ENCODE results near the gene CHRNA4. TPM values are rescaled to one million over a fixed set of nuclear protein-coding genes. Genes with fewer than 3 reads are reported as not detected.

Gene CHRNA4
- total RNA-seq, 1 donor from 2014 or later, result not detected

DNA sequence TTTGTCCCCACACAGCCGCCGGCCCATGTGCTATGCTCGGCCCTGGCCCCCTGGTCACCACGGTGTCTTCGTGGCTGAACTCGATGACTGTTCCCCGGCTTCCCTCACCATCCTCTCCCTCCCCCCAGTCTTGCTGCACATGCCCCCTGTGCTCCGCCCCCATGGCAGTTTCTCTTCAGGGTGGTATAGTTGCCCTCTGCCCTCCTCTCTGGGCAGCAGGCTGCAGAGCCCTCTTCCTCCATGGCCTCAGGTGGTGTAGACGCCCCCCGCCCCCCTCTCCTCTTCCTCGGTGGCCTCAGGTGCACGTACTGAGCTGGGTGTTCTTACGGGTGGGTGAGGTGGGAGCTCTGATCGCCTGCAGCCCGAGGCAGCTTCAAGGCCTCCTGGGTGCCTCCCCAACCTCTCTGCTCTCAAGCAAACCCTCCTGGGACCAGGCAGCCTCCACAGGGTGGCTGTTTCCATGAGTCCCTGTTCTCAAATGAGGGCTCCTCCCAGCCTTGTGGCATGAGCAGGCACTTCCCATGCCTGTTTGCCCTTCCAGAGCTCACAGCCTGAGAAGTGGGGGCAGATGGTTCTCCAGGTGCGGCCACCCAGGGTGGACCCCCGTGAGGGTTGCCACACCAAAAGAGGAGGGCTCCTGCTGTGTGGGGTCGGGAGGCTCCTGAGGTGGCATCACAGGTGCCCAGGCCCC is 43.4 kb downstream of the CHRNA4 start:
- DNase-seq (ENCODE audit: low read depth), result no peak
- TF ChIP-seq, protein P1, sequence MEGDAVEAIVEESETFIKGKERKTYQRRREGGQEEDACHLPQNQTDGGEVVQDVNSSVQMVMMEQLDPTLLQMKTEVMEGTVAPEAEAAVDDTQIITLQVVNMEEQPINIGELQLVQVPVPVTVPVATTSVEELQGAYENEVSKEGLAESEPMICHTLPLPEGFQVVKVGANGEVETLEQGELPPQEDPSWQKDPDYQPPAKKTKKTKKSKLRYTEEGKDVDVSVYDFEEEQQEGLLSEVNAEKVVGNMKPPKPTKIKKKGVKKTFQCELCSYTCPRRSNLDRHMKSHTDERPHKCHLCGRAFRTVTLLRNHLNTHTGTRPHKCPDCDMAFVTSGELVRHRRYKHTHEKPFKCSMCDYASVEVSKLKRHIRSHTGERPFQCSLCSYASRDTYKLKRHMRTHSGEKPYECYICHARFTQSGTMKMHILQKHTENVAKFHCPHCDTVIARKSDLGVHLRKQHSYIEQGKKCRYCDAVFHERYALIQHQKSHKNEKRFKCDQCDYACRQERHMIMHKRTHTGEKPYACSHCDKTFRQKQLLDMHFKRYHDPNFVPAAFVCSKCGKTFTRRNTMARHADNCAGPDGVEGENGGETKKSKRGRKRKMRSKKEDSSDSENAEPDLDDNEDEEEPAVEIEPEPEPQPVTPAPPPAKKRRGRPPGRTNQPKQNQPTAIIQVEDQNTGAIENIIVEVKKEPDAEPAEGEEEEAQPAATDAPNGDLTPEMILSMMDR (conservative IDR thresholded peaks at IDR 0.05; ENCODE audit: low read depth, low read length), result no peak
- no peak overlapping the region for H3K4me3 ChIP-seq (ENCODE audit: low read depth, low read length)

DNA sequence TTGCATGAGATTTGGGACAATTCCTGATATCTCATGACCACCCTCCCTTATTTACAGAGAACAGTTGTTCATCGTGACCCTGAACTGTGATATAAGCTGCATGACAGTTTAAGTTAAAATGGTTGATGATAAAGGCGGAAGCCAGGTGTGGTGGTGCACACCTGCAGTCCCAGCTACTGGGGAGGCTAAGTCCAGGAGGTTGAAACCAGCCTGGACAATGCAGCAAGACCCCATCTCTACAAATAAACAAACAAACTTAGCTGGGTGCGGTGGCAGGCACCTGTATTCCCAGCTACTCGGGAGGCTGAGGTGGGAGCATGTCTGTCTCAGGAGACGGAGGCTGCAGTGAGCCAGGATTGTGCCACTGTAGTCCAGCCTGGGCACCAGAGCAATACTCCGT is 44.1 kb downstream of the CHRNA4 start:
- TF ChIP-seq, protein P1 (conservative IDR thresholded peaks at IDR 0.05; ENCODE audit: low read depth, low read length), result no peak
- no peak overlapping the region for H3K4me3 ChIP-seq (ENCODE audit: low read depth, low read length)
- DNase-seq (ENCODE audit: low read depth), result no peak

DNA sequence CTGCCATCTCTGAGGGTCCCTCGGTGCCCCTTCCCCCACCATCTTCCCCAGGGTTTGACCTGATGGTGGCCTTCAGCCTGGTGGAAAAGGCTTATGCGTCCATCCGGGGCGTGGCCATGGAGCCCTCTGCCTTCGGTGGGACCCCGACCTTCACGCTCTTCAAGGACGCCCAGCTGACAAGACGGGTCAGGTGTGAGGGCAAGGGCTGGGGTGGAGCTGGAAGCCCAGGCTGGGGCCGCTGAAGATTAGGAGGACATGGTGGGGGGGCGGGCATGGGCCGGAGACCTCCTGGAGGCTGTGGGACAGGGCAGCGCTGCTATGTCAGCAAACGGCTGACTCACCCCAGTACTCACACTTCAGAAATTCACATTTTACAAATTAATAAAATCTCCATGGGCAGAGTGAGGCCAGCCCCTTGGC is 44.6 kb downstream of the CHRNA4 start:
- DNase-seq (ENCODE audit: low read depth), result no peak
- H3K4me3 ChIP-seq (ENCODE audit: low read depth, low read length), result no peak overlapping the region
- TF ChIP-seq, protein P1 (conservative IDR thresholded peaks at IDR 0.05; ENCODE audit: low read depth, low read length), result no peak

DNA sequence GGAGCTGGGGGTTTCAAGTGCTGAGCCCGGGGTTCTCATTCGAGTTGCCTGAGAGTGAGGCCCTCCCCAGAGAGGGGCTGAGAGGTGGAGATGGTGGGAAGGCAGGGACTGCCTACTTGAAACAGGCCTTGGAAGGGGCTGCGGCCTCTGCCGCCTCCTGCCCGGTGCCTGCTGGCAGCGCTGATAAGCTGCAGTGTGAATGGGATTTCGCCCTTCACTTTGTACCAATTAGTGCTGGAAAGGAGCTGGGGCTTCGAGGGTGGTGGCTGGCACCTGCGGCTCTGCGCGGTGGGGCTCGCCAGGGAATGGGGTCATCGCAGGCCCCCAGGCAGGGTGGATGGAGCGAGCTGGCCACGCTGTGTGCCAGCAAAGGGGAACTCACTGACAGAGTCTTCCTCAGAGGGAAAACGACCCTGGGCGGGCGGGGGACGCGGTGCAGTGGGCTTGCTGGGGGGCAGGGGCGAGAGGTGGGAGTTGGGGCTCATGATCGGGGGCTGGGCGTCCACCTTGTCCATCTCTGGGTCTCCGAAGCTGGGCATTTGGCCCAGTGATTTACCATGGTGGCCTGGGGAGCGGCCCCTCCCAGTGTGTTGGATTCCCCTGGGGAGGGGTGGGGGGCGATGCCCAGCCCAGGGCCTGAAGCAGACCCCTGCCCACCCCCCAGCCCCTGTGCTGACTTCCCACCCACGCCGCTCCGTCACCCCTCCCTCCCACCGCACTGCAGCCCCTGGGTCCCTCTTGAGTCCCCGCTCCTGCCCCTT is 45.2 kb downstream of the CHRNA4 start:
- TF ChIP-seq, protein P1 (conservative IDR thresholded peaks at IDR 0.05; ENCODE audit: low read depth, low read length), result no peak
- no peak overlapping the region for H3K4me3 ChIP-seq (ENCODE audit: low read depth, low read length)
- DNase-seq (ENCODE audit: low read depth), result no peak

DNA sequence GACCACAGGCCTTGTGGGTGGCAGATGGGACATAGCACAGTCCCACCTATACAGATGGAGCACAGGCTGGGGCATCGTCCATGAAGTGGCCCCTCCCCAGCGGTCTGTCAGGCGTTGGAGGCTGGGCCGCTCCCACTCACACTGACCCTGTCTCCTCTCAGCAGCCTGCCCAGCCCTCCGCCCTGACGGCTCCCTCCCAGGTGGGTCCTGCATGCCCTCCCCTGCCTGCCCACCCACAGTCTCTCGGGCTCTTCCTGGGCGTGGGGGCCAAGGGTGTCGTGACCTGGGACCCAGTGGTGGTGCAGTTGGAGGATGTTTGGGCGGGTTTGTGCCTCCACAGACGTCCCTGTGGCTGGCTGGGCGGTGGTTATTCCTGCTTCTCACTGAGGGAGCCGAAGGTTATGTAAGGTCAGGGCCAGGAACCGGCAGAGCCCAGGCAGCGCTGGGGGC is 45.9 kb downstream of the CHRNA4 start:
- TF ChIP-seq, protein P1 (conservative IDR thresholded peaks at IDR 0.05; ENCODE audit: low read depth, low read length), result no peak
- no peak overlapping the region for H3K4me3 ChIP-seq (ENCODE audit: low read depth, low read length)
- no peak for DNase-seq (ENCODE audit: low read depth)

DNA sequence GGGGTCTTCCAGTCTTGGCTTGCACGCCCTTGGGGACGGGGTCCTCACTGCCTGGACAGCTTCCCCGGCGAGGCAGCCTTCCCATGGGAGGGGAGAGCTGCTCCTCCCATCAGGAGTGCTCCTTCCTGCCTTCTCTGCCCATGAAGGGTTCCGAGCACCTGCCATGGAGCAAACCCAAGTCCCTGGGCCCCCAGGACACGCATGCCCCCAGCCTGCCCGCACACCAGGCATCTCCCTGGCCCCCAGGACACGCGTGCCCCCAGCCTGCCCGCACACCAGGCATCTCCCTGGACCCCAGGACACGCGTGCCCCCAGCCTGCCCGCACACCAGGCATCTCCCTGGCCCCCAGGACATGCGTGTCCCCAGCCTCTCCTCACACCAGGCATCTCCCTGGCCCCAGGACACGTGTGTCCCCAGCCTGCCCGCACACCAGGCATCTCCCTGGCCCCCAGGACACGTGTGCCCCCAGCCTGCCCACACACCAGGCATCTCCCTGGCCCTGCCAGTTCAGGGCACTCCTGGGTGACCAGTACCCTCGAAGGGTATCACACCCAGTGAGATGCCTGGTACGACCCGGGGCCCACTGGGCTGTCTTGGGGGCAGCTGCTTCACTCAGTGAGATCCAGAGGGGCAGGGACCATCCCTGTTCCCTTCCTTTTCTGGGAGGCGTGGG is 46.4 kb downstream of the CHRNA4 start:
- no peak overlapping the region for H3K4me3 ChIP-seq (ENCODE audit: low read depth, low read length)
- TF ChIP-seq, protein P1 (conservative IDR thresholded peaks at IDR 0.05; ENCODE audit: low read depth, low read length), result no peak
- no peak for DNase-seq (ENCODE audit: low read depth)
